Measurements from ENCODE around the gene HLCS. TPM values are rescaled to one million over a fixed set of nuclear protein-coding genes. Genes with fewer than 3 reads are reported as not detected.

HLCS gene
- total and polyA plus RNA-seq, 2 of the 8 experiments (the other 6 are each of a cell fraction or from before 2014, with no cell fraction given): 4.7 to 12.2 TPM

- no peaks in the 10 kb centered on the region for H3K79me1 ChIP-seq (ENCODE audit: low read depth, low read length)
- peak overlapping the region; percentile 75 to 84 for H3K4me2 ChIP-seq (ENCODE audit: insufficient read depth in 1 of 2, low read depth in 2 of 2, low read length in 2 of 2)
- no peak overlapping the region for H3K27ac ChIP-seq (ENCODE audit: low read depth, low read length)
- H2AK5ac ChIP-seq (ENCODE audit: low read depth, low read length): peak overlapping the region; percentile 32; the same call in 1 of the 2 replicates
- H4K5ac ChIP-seq (ENCODE audit: insufficient read length, low read depth, low read length): no peak overlapping the region
- H3K56ac ChIP-seq (replicated peaks; ENCODE audit: insufficient read length, low read depth, low read length): peak overlapping the region; percentile 22
- no peaks in the 10 kb centered on the region for H3K36me3 ChIP-seq (ENCODE audit: control insufficient read depth in 2 of 4, insufficient read depth in 4 of 4, low read length in 3 of 4)
- no peak overlapping the region; the same call in 1 of the 2 replicates for H3K18ac ChIP-seq (ENCODE audit: extremely low read depth, low read length)
- H3K14ac ChIP-seq (ENCODE audit: insufficient read length): no peak overlapping the region
- CTCF ChIA-PET (ENCODE audit: partially characterized antibody): interaction anchor here (0.9 to 2.5 kb wide), 9 partner anchors 9 to 108 kb away, joined by 3 to 8 read pairs (median 4); no protein-coding TSS in a partner anchor
- FAIRE-seq (no peak), DNase-seq (ENCODE audit: low read depth in 1 of 2, low spot score in 2 of 2) (peak in 1 of 2 experiments; percentile 93)
- no peak overlapping the region for H3K4ac ChIP-seq (replicated peaks; ENCODE audit: insufficient read length, low read depth, low read length)
- POLR2A ChIA-PET (ENCODE audit: partially characterized antibody): interaction anchor here (0.6 kb wide), 1 partner anchor 421 kb away, joined by 4 read pairs; no protein-coding TSS in a partner anchor
- no peaks in the 10 kb centered on the region for H4K20me1 ChIP-seq (replicated peaks in 1 of 2; ENCODE audit: control insufficient read depth in 1 of 2, insufficient read depth in 2 of 2, low read length in 2 of 2)
- peak overlapping the region; percentile 1 to 83 (median 51) for H3K9ac ChIP-seq (replicated peaks in 1 of 4; ENCODE audit: extremely low read depth in 1 of 4, low read depth in 3 of 4, low read length in 3 of 4)
- peak overlapping the region; percentile 14; the same call in 1 of the 2 replicates for H2AFZ ChIP-seq (ENCODE audit: low read length)
- 0 out of 2 replicates have a peak overlapping the region, but pooled peaks have one; percentile 5 for H2BK20ac ChIP-seq (ENCODE audit: low read length)
- peak overlapping the region; percentile 82 for H2BK120ac ChIP-seq (replicated peaks; ENCODE audit: low read depth, low read length)
- peaks cover 0 to 15% (median 7%) of the 10 kb centered on the region in 4 experiments; a peak in 5 of 7 replicates for H3K27me3 ChIP-seq (replicated peaks in 1 of 4; ENCODE audit: control insufficient read depth in 3 of 4, extremely low read depth in 1 of 4, insufficient read depth in 3 of 4, low read length in 3 of 4)
- WGBS, 2 experiments (ENCODE audit: extremely low coverage in 1 of 2, insufficient coverage in 1 of 2, insufficient read length in 1 of 2, insufficient replicate concordance in 2 of 2, low coverage in 1 of 2, low lambda C conversion rate in 2 of 2, missing lambda C conversion rate in 1 of 2): 3% methylated on average over 52 of the region's 80 CpGs; no CpG with 5 or more reads in 1 of the 2 experiments
- peaks cover 12 to 27% (median 18%) of the 10 kb centered on the region in 4 experiments for H3K4me1 ChIP-seq (replicated peaks in 1 of 4; ENCODE audit: control insufficient read depth in 3 of 4, insufficient read depth in 4 of 4, low read length in 3 of 4)
- peaks cover 8% of the 10 kb centered on the region for H3K23me2 ChIP-seq (ENCODE audit: low read depth, low read length)
- no peaks in the 10 kb centered on the region for H3K9me3 ChIP-seq (ENCODE audit: insufficient read depth in 2 of 2, low read depth in 1 of 2, low read length in 1 of 2)
- H2BK5ac ChIP-seq (ENCODE audit: low read depth, low read length): no peak overlapping the region; the same call in 1 of the 2 replicates
- no peak overlapping the region for H3K23ac ChIP-seq (ENCODE audit: insufficient read length)
- no peaks in the 10 kb centered on the region for H3K79me2 ChIP-seq (ENCODE audit: control insufficient read depth in 1 of 2, insufficient read depth in 2 of 2, low read length in 2 of 2)
- peak overlapping the region; percentile 94; the same call in 1 of the 2 replicates for H4K8ac ChIP-seq (ENCODE audit: extremely low read depth, insufficient read depth, low read length)
- peak overlapping the region; percentile 39 for H4K91ac ChIP-seq (replicated peaks; ENCODE audit: insufficient read length, low read length)
- no peak overlapping the region for H2BK15ac ChIP-seq (ENCODE audit: low read length)
- peak overlapping the region; percentile 96; the same call in 1 of the 2 replicates for H2BK12ac ChIP-seq (ENCODE audit: low read depth, low read length)
- peak overlapping the region; percentile 36 to 71 (median 41) for H3K4me3 ChIP-seq (ENCODE audit: extremely low read depth in 1 of 4, insufficient read depth in 2 of 4, low read depth in 3 of 4, low read length in 4 of 4)
- TF ChIP-seq SP1 (IDR thresholded peaks at IDR 0.05; ENCODE audit: low read depth, low read length) (no peak), TAF7 (optimal IDR thresholded peaks at IDR 0.05; ENCODE audit: borderline replicate concordance, low read depth, low read length) (no peak), GTF2F1 (IDR thresholded peaks at IDR 0.05; ENCODE audit: borderline replicate concordance, low read depth, low read length) (no peak), HDAC6 (IDR thresholded peaks at IDR 0.05; ENCODE audit: low read depth, low read length) (no peak), SUZ12 (IDR thresholded peaks at IDR 0.05; ENCODE audit: low read length) (no peak), PHF8 (conservative IDR thresholded peaks at IDR 0.05; ENCODE audit: low read depth, low read length) (peak; percentile 33; the same call in 1 of the 2 replicates), NRF1 (IDR thresholded peaks at IDR 0.05; ENCODE audit: low read depth, low read length) (0 out of 2 replicates have a peak, but pooled peaks have one; percentile 10), POLR2AphosphoS5 (IDR thresholded peaks at IDR 0.05; ENCODE audit: low read depth, low read length) (no peak), MAX (IDR thresholded peaks at IDR 0.05) (peak; percentile 67), YY1 (IDR thresholded peaks at IDR 0.05; ENCODE audit: low read depth, low read length) (no peak), TCF12 (IDR thresholded peaks at IDR 0.05; ENCODE audit: low read depth, low read length) (no peak), TEAD4 (IDR thresholded peaks at IDR 0.05; ENCODE audit: low read depth, low read length) (no peak), BCL11A (IDR thresholded peaks at IDR 0.05; ENCODE audit: low read depth in 2 of 2, low read length in 2 of 2) (no peak)
These were observed 218.6 kb downstream of the HLCS start for GRCh38 chr21:36747815-36748383.

All from H1 (cell line).